Fibroblast of lung (primary cell): ENCODE results near the gene INTS14.
A peak's percentile ranks its signal among the peaks of the same experiment; 100 is the strongest.

ENCODE experiments used
- CTCF ChIP-seq, 2 donors: IDR thresholded peaks in 1 of 2; conservative IDR thresholded peaks in 1 of 2; 1 replicate in 1 of 2; 2 replicates in 1 of 2; pipeline ENCODE4 v1.5.1; 2011 to 2012; ENCODE audit warnings: low read length in 2 of 2, control low read depth in 1 of 2, inconsistent platforms in 1 of 2, low read depth in 1 of 2, mild to moderate bottlenecking in 1 of 2
- EZH2 ChIP-seq: IDR thresholded peaks from 2 replicates; pipeline ENCODE4 v1.5.1; 2012; ENCODE audit warnings: low read length, control low read depth, mild to moderate bottlenecking; ENCODE audit errors: missing control alignments

DNA sequence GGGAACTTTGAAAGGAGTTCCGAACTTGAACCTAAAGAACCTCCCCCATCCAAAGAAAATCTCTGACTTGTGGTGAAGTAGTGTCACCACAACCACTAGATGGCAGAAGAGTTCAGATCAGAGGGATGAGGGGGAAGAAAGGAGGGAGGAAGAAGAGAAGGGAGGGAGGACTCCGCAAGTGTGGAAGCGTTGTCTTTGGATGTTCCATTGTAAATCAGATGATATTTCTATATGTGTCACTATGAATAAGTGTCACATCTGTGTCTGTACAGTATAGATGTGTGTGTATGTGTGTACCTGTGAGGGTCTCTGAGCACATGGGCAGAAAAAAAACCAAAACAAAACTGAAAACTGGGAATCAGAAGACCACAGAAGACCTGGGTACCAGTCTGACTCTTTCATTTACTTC is 27.8 kb upstream of the INTS14 start:
- TF ChIP-seq EZH2 (no peak), CTCF (conservative IDR thresholded peaks at IDR 0.05 in 1 of 2, IDR thresholded peaks at IDR 0.05 in 1 of 2; ENCODE audit: low read depth in 1 of 2, low read length in 2 of 2) (peak; percentile 82)
